ENCODE data around the gene VEGFC.

- TF ChIP-seq CTCF (IDR thresholded peaks at IDR 0.05) (no peak), POLR2A (IDR thresholded peaks at IDR 0.05) (no peak), POLR2AphosphoS5 (IDR thresholded peaks at IDR 0.05; ENCODE audit: insufficient read depth in 1 of 2, low read depth in 1 of 2) (no peak)
Observed at GRCh38 chr4:176782794-176783193, 9.9 kb downstream of the VEGFC start.
